Heart left ventricle (tissue), 16 donors: ENCODE data around the gene MSANTD1. TPM values are rescaled to one million over a fixed set of nuclear protein-coding genes. Genes with fewer than 3 reads are reported as not detected.

Experiments used
- ATAC-seq, 4 donors: fragments of 200-7000 bp; cut with Tn5 transposase; one replicate each; pipeline ENCODE4 v1.9.1; 2020 to 2022; ENCODE audit warnings: moderate library complexity in 4 of 4, mild to moderate bottlenecking in 3 of 4, moderate number of reproducible peaks in 1 of 4
- DNase-seq, 5 donors: peaks; one replicate each; pipeline ENCODE4 v3.0.0-alpha.2; 2020
- H3K27ac ChIP-seq, 12 donors: fragments of 200-600 bp; sonication (generic) in 4 of 12; one replicate each; pipeline versions ENCODE4 v1.5.0 to v1.8.0; 2016 to 2022; ENCODE audit warnings: mild to moderate bottlenecking in 2 of 12
- H3K27me3 ChIP-seq, 9 donors: fragments of 200-600 bp; sonication (generic) in 2 of 9; one replicate each; pipeline versions ENCODE4 v1.5.1 to v1.8.0; 2016 to 2022; ENCODE audit warnings: mild to moderate bottlenecking in 3 of 9
- H3K36me3 ChIP-seq, 9 donors: fragments of 200-600 bp; sonication (generic) in 2 of 9; one replicate each; pipeline versions ENCODE4 v1.5.0 to v1.8.0; 2018 to 2022; ENCODE audit warnings: mild to moderate bottlenecking in 2 of 9
- H3K4me1 ChIP-seq, 12 donors: fragments of 200-600 bp; sonication (generic) in 4 of 12; one replicate each; pipeline versions ENCODE4 v1.5.0 to v1.8.0; 2016 to 2022; ENCODE audit warnings: mild to moderate bottlenecking in 3 of 12
- H3K4me3 ChIP-seq, 12 donors: fragments of 200-600 bp; sonication (generic) in 4 of 12; one replicate each; pipeline versions ENCODE4 v1.5.0 to v1.8.0; 2017 to 2022; ENCODE audit warnings: mild to moderate bottlenecking in 9 of 12, moderate library complexity in 4 of 12
- H3K9me3 ChIP-seq, 12 donors: fragments of 200-600 bp; sonication (generic) in 4 of 12; one replicate each; pipeline versions ENCODE4 v1.5.0 to v1.8.0; 2016 to 2022; ENCODE audit warnings: mild to moderate bottlenecking in 1 of 12
- POLR2A ChIP-seq, 2 donors: fragments of 450-650 bp; IDR thresholded peaks; one replicate each; pipeline ENCODE4 v1.6.1; 2017; ENCODE audit warnings: antibody characterized with exemption in 2 of 2, mild to moderate bottlenecking in 2 of 2, moderate library complexity in 2 of 2
- WGBS, 4 donors: extraction: QIAGEN DNeasy Blood & Tissue Kit in 2 of 4; methylation state at CpG; one replicate each; pipeline versions ENCODE4 v1.1.5 to v1.1.7; 2013 to 2018; 5-methylcytosine and 5-hydroxymethylcytosine counted together
- intact Hi-C, 10 donors: fragments of 100-400 bp; cut with DNase I; formaldehyde crosslinking; loops; one replicate each; pipeline versions ENCODE4 v1.11.1 to v1.14.2; 2022
- polyA plus RNA-seq, 2 donors: library from polyadenylated mRNA; stranded (reverse); fragments of 200-250 nt; gene quantifications; one replicate each; pipeline ENCODE4 v1.2.3, GENCODE V29; 2013
- total RNA-seq, 9 donors: library from RNA; depleted of rRNA in 2 of 9; stranded (reverse); fragments of >200 nt in 2 of 9; fragmentation: NEBNext Ultra II Directional in 3 of 9; extraction: Animal tissue kit (Norgen Biotek cat#: 25700) in 3 of 9; gene quantifications; one replicate each; pipeline versions ENCODE4 v1.1.0 to v1.2.4, GENCODE V29; 2016 to 2023
- TF ChIP-seq, protein P1 (sequence below), 12 donors: fragments of 200-600 bp; sonication (generic) in 4 of 12; IDR thresholded peaks; one replicate each; pipeline versions ENCODE4 v1.5.0 to v1.8.0; 2018 to 2022; ENCODE audit warnings: antibody characterized with exemption in 12 of 12, mild to moderate bottlenecking in 5 of 12
- donor health status: ischemic (EF 13 %, LVEDD 7.1; RV severe dilation, severe dysfunction).
- donor health status: healthy with polysubstance abuse.
- donor health status: DM: no; HTN: yes; CAD: no.
- donor health status: DM: no; HTN: no; CAD: no.
- donor health status: ischemic (EF 25% LVEDD 6.9; RV normal size, moderate dysfunction).
- donor health status: ischemic (EF 25% LVEDD 5.7; RV mildly dilated, moderate dysfunction).
- donor health status: healthy.
- donor health status: DM: yes; HTN: yes; CAD: no.
- donor health status: ischemic (EF 35%, LVEDD 5.7; RV mildly dilated, moderate dysfunction).
- donor health status: nonischemic (EF 11% LVEDD 7.7; RV severe dilation, severe dysfunction).
- donor health status: DM: yes; HTN: yes; CAD: no.
- donor health status: PGD.
- donor health status: ischemic (EF 29% LVEDD 5.4; RV normal size, mild dysfunction).
- donor health status: nonischemic (EF 23%, LVEDD 6.1; RV moderate dilation, normal function).

Gene MSANTD1
- total and polyA plus RNA-seq, 11 donors, result 0.30 to 0.93 (median 0.34) TPM; not detected in 2

DNA sequence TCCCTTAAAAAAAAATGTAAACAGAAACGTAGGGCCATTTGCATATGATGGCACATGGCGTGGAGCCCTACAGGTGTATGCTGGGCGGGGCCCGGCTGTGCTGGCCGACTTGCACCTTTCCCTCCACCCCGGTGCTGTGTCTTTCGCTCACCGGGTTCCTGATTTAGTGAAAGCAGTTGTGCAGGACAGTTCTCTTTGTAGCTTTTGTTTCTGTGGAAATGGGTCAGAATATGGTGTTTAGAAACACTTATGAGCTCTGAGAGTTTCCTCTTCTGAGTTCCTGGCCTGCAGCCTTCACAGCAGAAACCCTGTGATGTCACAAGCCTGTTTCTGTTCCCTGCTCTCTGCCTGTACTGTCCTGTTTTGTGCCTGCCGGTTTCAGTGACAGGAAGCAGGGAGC lies 22.5 kb upstream of the MSANTD1 start:
- TF ChIP-seq POLR2A (IDR thresholded peaks at IDR 0.05), result no peak
- TF ChIP-seq, protein P1, sequence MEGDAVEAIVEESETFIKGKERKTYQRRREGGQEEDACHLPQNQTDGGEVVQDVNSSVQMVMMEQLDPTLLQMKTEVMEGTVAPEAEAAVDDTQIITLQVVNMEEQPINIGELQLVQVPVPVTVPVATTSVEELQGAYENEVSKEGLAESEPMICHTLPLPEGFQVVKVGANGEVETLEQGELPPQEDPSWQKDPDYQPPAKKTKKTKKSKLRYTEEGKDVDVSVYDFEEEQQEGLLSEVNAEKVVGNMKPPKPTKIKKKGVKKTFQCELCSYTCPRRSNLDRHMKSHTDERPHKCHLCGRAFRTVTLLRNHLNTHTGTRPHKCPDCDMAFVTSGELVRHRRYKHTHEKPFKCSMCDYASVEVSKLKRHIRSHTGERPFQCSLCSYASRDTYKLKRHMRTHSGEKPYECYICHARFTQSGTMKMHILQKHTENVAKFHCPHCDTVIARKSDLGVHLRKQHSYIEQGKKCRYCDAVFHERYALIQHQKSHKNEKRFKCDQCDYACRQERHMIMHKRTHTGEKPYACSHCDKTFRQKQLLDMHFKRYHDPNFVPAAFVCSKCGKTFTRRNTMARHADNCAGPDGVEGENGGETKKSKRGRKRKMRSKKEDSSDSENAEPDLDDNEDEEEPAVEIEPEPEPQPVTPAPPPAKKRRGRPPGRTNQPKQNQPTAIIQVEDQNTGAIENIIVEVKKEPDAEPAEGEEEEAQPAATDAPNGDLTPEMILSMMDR (IDR thresholded peaks at IDR 0.05), result no peak
- WGBS, 4 donors, result 75 to 83% (median 78%) methylated on average over 9 of the region's 9 CpGs
- peak in 3 of 4 donors; percentile 58 to 80 (median 70) for ATAC-seq
- Histone ChIP-seq H3K9me3 (no peaks in the 10 kb centered on the region), H3K36me3 (peaks cover 0 to 90% (median 79%) of the 10 kb centered on the region in 9 donors), H3K27ac (peak overlapping the region in 11 of 12 donors; percentile 29 to 91 (median 74)), H3K27me3 (no peaks in the 10 kb centered on the region), H3K4me3 (no peak overlapping the region), H3K4me1 (peaks cover 0 to 32% (median 0%) of the 10 kb centered on the region in 12 donors)
- DNase-seq, result peak in 2 of 5 donors; percentile 43 to 49
- intact Hi-C loops, result no loop called here

DNA sequence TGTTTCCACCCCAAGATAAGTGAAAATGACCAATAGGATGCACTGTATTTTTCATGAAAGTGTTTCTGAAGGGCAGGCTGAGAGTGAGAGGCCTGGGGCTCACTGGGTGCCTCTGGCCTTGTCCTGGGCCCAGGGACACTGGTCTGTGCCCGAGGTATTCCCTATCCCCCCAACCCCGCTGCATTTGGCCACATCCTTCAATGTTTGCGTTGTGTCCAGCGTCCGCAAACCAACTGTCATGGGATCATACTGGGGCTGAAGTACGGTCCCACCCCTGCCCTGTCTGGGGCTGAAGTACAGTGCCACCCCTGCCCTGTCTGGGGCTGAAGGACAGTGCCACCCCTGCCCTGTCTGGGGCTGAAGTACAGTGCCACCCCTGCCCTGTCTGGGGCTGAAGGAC lies 22.0 kb upstream of the MSANTD1 start:
- TF ChIP-seq POLR2A (IDR thresholded peaks at IDR 0.05), result no peak
- TF ChIP-seq, protein P1 (IDR thresholded peaks at IDR 0.05), result no peak
- no peaks in the 10 kb centered on the region for H3K27me3 ChIP-seq
- H3K4me3 ChIP-seq, result no peak overlapping the region
- peaks cover 0 to 32% (median 0%) of the 10 kb centered on the region in 12 donors for H3K4me1 ChIP-seq
- H3K9me3 ChIP-seq, result no peaks in the 10 kb centered on the region
- ATAC-seq, result peak in 3 of 4 donors; percentile 11 to 16 (median 11)
- H3K36me3 ChIP-seq, result peaks cover 0 to 90% (median 79%) of the 10 kb centered on the region in 9 donors
- peak overlapping the region in 11 of 12 donors; percentile 29 to 91 (median 74) for H3K27ac ChIP-seq
- DNase-seq, result peak in 2 of 5 donors; percentile 15 to 44
- WGBS, 4 donors, result 73 to 90% (median 86%) methylated on average over 5 to 6 of the region's 6 CpGs
- intact Hi-C loops, result no loop called here

DNA sequence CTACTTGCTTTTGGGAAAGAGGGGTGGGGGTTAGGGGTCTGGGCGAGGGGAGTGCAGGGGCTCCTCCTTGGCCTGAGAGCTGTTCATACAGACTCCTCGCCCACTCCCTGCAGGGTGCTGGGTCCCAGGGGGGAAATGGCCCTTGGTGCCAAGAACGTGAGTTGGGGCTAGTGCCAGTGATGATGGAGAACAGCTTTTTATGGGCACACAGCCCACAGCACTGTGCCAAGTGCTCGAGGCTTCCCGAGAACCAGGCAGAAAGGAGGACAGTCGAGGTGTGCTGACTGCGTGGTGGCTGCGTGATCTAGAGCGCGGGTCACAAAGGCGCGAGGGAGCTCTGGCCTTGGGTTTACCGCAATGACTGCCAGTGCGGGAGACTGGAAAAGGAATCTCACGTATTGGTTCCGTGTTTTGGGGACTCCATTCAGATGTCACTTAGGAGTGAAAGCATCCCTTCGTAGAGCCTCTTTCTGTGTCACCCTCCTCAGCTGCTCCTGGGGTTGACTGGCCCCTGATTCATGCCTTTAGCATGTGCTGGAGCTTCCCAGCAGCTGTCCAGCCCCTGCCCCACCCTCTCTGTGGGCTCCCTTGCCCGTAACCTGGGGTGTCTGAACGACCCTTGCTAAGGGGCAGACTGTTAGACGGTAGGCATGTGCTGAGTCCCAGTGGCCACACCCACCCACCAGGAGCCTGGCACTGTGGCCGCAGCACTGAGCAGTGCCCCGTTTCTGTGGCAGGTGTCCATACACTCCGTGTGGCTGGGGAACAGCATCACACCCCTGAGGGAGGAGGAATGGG lies 20.9 kb upstream of the MSANTD1 start:
- Histone ChIP-seq H3K27me3 (no peaks in the 10 kb centered on the region), H3K4me1 (peaks cover 0 to 32% (median 0%) of the 10 kb centered on the region in 12 donors), H3K9me3 (no peaks in the 10 kb centered on the region), H3K27ac (peak overlapping the region in 6 of 12 donors; percentile 51 to 73 (median 60)), H3K4me3 (no peak overlapping the region), H3K36me3 (peaks cover 0 to 90% (median 79%) of the 10 kb centered on the region in 9 donors)
- DNase-seq (peak in 4 of 5 donors; percentile 39 to 66 (median 55)), ATAC-seq (peak; percentile 43 to 71 (median 62))
- WGBS, 4 donors, result 71 to 82% (median 78%) methylated on average over 20 to 23 of the region's 23 CpGs
- TF ChIP-seq POLR2A (IDR thresholded peaks at IDR 0.05), result no peak
- TF ChIP-seq, protein P1 (IDR thresholded peaks at IDR 0.05), result no peak
- intact Hi-C loops, result no loop called here

DNA sequence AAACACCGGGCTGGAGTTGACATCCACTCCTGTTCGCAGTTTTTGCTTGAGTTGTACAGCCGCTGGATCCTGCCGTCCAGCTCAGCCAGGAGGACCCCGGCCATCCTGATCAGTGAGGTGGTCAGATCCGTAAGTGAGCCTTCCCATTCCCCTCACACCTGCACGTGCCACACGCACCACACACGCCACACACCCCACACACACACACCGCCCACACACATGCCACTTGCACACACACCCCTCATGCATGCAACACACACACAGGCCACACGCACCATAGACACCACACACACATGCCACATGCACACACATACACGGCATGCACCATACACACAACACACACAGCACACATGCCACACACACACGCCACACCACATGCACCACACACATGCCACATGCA lies 20.1 kb upstream of the MSANTD1 start:
- intact Hi-C loops, result no loop called here
- Histone ChIP-seq H3K9me3 (no peaks in the 10 kb centered on the region), H3K27ac (no peak overlapping the region), H3K36me3 (peaks cover 0 to 90% (median 79%) of the 10 kb centered on the region in 9 donors), H3K27me3 (no peaks in the 10 kb centered on the region), H3K4me1 (peaks cover 0 to 27% (median 0%) of the 10 kb centered on the region in 12 donors), H3K4me3 (no peak overlapping the region)
- WGBS, 4 donors, result 93 to 98% (median 95%) methylated on average over 13 of the region's 13 CpGs
- peak in 1 of 5 donors; percentile 15 for DNase-seq
- no peak for ATAC-seq
- TF ChIP-seq, protein P1 (IDR thresholded peaks at IDR 0.05), result no peak
- TF ChIP-seq POLR2A (IDR thresholded peaks at IDR 0.05), result no peak
